Testis (tissue), 2 donors: ENCODE measurements around the gene ITIH5.

ENCODE experiments used
- POLR2A ChIP-seq: fragments of 450-650 bp; IDR thresholded peaks from one replicate; pipeline ENCODE4 v1.6.1; 2017; ENCODE audit warnings: antibody characterized with exemption, mild to moderate bottlenecking, moderate library complexity
- TF ChIP-seq, protein P1 (sequence below), 3 experiments: fragments of 450-650 bp in 2 of 3; fragments of 200-600 bp in 1 of 3; sonication (generic) in 1 of 3; IDR thresholded peaks; one replicate each; pipeline ENCODE4 v1.5.1; 2016 to 2019; ENCODE audit warnings: antibody characterized with exemption in 3 of 3, mild to moderate bottlenecking in 2 of 3, moderate library complexity in 1 of 3

DNA sequence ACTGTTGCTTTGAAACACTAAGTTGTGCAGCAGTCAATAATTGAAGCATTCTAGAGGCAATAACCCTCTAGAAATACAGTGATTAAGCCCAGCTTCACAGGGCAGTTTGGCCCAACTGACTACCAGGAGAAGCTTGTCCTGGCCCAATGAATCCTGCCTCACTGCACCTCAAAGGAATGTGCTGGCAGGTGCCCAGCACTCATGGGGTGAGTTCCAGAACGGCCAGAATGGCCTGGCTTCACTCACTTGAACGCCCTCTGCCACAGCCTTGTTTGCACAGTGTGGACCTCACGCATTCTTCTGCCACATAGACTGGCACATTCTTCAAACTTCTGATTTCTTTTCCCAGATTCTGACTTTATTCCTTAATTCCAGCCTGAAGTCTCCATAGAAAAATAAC lies 29.8 kb upstream of the ITIH5 start:
- TF ChIP-seq, protein P1, sequence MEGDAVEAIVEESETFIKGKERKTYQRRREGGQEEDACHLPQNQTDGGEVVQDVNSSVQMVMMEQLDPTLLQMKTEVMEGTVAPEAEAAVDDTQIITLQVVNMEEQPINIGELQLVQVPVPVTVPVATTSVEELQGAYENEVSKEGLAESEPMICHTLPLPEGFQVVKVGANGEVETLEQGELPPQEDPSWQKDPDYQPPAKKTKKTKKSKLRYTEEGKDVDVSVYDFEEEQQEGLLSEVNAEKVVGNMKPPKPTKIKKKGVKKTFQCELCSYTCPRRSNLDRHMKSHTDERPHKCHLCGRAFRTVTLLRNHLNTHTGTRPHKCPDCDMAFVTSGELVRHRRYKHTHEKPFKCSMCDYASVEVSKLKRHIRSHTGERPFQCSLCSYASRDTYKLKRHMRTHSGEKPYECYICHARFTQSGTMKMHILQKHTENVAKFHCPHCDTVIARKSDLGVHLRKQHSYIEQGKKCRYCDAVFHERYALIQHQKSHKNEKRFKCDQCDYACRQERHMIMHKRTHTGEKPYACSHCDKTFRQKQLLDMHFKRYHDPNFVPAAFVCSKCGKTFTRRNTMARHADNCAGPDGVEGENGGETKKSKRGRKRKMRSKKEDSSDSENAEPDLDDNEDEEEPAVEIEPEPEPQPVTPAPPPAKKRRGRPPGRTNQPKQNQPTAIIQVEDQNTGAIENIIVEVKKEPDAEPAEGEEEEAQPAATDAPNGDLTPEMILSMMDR (IDR thresholded peaks at IDR 0.05) = no peak
- no peak for TF ChIP-seq POLR2A
